GM18511 (cell line): ENCODE data around the gene ZNF678.
"Not testable (repeated sequence)": the region's sequence is repeated elsewhere in the genome, so short reads cannot be mapped to it uniquely, and the experiment has no call there.

Source experiments
- ATAC-seq: cut with Tn5 transposase; IDR thresholded peaks from one replicate; pipeline ENCODE4 v1.9.1; 2021; ENCODE audit warnings: mild to moderate bottlenecking, moderate library complexity; ENCODE audit not compliant: unreplicated experiment

ZNF678 gene

DNA sequence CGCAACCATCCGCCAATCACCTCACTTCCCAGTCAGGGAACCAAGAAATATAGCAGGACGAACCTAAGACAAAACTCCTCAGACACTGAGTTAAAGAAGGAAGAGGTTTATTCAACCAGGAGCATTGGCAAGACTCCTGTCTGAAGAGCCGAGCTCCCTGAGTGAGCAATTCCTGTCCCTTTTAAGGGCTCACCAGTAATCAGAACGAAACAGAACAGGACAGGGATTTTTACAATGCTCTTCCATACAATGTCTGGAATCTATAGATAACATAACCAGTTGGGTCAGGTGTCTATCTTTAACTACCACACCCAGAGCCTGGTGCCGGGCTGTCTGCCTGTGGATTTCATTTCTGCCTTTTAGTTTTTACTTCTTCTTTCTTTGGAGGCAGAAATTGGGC is 32.9 kb downstream of the ZNF678 start:
- ATAC-seq = not testable (repeated sequence)

GRCh38 chr1:227603327-227603726 is 40.0 kb downstream of the ZNF678 start:
- ATAC-seq = no peak

DNA sequence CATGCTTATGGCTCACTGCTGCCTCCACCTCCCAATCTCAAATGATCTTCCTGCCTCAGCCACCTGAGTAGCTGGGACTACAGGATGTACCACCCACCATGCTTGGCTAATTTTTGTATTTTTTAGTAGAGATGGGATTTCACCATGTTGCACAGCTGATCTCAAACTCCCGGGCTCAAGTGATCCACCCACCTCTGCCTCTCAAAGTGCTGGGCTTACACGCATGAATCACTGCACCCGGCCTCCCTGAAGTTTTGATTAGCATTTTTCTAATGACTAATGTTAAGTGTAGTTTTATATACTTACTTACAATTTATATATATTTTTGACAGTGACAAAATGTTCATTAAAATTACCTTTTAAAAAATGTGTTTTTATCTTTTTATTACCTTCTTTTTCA is 41.1 kb downstream of the ZNF678 start:
- ATAC-seq = no peak

DNA sequence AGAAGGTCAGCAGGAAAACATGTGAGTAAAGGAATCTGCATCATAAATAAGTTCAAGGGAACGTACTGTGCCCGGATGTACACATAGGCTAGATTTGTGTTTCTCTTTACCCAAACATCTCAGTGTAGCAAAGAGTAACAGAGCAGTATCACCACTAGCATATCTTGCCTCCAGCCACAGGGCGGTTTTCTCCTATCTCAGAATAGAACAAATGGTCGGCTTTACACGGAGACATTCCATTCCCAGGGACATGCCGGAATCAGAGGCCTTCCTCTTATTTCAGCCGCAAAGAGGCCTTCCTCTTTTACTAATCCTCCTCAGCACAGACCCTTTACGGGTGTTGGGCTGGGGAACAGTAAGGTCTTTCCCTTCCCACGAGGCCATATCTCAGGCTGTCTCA is 42.9 kb downstream of the ZNF678 start:
- ATAC-seq = not testable (repeated sequence)

DNA sequence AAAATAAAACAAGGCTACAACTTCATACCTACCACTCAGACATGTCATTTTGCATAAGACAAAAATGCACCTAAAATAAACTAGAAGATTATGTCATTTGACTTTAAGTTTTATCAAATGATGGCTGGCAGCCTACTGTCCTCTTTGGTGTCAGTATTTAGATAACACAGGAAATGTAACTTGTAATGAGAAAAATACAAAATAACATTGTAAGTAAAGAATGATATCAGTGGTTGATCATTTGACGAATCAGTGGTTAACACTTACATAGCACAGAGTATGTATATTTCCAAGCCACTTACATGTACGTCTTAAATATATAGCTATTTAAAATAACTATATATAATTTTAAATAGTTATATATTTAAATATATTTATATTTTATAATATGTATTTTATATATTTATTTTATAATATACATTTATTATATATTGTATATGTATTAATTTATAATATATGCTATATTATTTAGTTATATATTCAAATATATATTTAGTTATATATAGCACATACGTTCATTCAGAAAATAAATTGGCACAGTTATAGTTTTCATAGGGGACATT is 44.1 kb downstream of the ZNF678 start:
- no peak for ATAC-seq

DNA sequence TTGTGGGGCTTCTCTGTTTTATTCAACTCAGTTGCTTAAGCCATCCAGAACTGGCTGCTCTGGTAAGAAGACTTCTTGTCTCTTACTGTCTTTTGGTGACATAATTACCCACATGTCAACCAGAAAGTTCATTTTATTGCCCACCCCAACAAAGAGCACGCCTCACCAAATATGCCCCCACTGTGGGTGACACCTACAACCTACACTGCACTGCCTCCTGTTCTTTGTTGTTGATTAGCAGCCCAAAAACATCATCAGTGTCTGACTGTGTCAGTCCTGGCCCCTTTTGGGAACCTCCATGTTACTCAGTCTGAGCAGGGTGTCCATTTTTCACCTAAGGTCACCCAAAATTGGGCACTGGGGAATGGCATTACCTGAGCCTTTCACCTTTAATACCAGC is 49.3 kb downstream of the ZNF678 start:
- ATAC-seq = no peak

DNA sequence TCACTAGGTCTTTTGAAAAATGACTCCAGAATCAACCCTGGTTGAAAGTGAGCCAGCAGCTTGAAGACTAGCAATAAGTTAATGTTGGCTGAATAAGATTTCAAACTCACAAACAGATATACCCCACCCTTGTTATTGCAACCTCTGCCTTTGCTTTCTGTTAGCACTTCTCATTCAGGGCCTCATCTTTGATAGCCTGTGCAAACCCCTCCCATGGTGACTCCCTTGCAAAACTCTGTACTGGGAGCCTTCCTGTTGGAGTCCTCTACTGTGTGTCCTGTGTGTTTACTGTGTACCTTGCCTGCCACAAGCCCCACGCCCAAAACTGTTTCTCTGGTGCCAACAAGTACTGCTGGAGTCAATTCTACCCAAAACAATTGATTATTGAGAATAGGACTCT is 50.2 kb downstream of the ZNF678 start:
- ATAC-seq = no peak

- ATAC-seq = no peak
Observed at GRCh38 chr1:227621211-227621610, 57.9 kb downstream of the ZNF678 start.

DNA sequence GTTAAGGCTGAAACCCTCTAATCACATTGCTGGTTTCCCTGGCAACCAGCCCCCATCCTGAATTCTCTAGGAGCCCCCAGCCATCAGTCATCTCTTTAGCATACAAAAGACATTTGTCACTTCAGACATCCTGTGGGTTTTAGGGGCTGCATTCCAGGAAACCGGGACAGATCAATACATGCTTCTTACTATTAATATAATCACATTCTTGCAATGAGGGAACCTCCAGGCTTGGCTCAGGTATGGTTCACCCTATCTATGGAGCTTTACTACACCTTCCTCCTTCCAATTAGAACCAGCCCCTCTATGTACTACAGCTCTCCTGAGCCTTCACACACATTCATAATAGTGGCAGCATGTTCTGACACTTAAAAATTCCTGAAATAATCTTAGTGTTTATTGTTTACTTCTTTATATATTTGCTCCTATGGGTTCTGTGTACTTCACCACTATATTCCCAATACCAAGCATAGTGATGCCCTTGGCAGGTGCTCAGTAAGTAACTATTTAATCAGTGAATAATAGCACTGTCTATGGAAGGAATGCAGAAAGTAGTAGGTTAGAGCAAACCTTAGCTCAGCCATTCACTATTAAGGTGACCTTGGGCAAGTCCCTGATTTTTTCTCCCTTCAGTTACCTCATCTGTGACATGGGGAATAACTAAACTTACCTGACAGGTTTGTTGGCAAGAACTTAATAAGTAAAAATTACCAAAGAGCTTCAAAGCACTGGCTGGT is 59.6 kb downstream of the ZNF678 start:
- no peak for ATAC-seq

DNA sequence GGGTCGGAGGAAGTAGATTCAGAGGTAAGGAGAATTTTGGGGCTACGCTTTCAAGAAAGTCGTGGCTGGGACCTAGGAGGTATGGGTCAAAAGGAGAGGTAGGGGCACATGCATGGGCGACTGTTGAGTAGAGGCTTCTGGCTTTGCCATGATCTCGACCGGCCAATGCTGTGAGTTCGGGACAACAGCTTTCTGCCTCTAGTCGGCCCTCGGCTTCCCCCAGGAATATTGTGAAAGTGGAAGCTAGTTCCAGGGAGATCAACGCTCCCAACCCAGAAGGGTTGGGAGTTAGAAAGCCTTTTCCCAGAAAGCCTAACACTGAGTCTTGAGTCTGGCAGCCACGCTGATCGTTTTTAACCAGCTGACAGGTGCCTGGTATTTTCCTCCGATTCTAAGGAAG is 69.0 kb downstream of the ZNF678 start:
- ATAC-seq = no peak

- ATAC-seq = no peak
Observed at GRCh38 chr1:227635596-227635995, 72.2 kb downstream of the ZNF678 start.

DNA sequence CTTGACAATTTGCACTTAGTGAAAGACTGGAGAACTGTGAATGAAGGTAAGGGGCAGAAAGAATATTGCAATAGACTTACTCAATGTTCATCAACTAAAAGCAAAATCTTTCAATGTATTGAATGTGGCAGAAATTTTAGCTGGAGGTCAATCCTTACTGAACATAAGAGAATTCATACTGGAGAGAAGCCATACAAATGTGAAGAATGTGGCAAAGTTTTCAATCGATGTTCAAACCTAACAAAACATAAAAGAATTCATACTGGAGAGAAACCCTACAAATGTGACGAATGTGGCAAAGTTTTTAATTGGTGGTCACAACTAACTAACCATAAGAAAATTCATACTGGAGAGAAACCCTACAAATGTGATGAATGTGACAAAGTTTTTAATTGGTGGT is 91.1 kb downstream of the ZNF678 start:
- ATAC-seq = no peak

- no peak for ATAC-seq
Observed at GRCh38 chr1:227654858-227655752, 91.7 kb downstream of the ZNF678 start.

DNA sequence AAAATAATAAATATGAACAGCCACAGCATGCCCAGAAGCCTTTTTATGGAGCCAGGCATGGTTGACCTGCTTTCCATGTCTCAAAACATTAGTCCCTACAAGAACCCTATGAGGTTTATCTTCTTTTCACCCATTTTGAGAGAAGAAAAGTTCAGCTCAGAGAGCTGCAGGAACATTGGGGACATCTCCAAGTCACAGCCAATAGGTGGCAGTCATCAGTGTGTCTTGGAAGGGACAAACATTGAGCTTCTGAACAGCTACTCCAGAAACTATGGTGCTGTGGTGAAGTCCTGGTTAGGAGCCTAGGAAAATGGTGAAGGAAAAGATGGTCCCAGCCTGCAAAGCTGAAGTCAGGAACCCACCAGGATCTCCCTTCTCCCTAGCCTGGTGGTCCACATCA is 98.1 kb downstream of the ZNF678 start:
- no peak for ATAC-seq

GRCh38 chr1:227662933-227663332 is 99.6 kb downstream of the ZNF678 start:
- ATAC-seq = no peak

GRCh38 chr1:227666286-227666685 is 102.9 kb downstream of the ZNF678 start:
- no peak for ATAC-seq

DNA sequence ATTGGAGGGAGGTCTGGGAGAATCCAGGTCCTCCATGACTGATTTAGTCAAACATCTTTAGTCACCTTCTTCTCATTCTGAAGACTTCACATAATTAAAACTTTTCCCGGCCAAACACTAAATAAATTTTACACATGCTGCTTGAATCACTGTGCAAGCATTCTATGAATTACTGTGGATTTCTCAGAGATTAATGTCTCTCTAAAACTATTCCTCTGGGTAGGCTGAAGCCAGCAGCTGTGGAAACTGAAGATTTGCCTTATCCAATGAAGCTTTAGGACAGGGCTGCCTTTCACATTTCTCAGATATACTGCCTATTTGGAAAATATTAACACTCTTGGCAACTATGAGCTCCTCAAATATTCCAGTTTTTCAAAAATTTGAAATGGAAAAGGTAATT is 110.1 kb downstream of the ZNF678 start:
- no peak for ATAC-seq

- ATAC-seq = no peak
Observed at GRCh38 chr1:227685807-227686206, 122.5 kb downstream of the ZNF678 start.

GRCh38 chr1:227697321-227697864 is 134.0 kb downstream of the ZNF678 start:
- ATAC-seq = no peak

DNA sequence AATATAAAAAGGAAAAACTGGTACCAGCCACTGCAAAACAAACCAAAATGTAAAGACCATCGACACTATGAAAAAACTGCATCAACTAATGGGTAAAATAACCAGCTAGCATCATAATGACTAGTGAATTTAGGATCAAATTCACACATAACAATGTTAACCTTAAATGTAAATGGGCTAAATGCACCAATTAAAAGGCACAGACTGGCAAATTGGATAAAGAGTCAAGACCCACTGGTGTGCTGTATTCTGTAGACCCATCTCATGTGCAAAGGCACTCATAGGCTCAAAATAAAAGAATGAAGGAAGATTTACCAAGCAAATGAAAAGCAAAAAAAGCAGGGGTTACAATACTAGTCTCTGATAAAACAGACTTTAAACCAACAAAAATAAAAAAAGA is 138.3 kb downstream of the ZNF678 start:
- not testable (repeated sequence) for ATAC-seq

- ATAC-seq = no peak
Observed at GRCh38 chr1:227707846-227708245, 144.5 kb downstream of the ZNF678 start.

DNA sequence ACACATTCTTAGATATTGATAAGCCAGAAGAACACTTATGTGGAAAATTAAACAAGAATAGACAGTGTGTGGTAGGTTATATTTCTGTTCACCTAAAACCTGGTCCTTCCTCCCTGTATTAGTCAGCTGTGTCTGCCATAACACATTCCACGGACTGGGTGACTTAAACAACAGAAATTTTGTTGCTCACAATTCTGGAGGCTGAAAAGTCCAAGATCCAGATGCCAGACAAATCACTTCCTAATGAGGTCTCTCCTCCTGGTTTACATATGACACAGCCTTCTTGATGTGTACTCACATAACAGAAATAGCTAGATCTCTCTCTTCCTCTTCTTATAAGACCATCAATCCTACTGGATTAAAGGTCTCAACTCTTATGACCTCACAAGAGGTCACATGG is 146.1 kb downstream of the ZNF678 start:
- no peak for ATAC-seq
